Activated effector memory CD4-positive, alpha-beta T cell treated with Interleukin-2 at 50 U/mL for 16 hours (primary cell): ENCODE data around the gene PER2.
"Not testable (repeated sequence)": the region's sequence is repeated elsewhere in the genome, so short reads cannot be mapped to it uniquely, and the experiment has no call there.

Experiments used
- DNase-seq: peaks from one replicate; pipeline ENCODE4 v3.0.0-alpha.2; 2020

PER2 gene

GRCh38 chr2:238287737-238288649 is at the start of gene PER2:
Gene PER2 (minus strand): TSS chr2:238288610. CDS start chr2:238277936, 10,674 bp downstream.
- no peak for DNase-seq

- no peak for DNase-seq
These were observed 49.4 kb upstream of the PER2 start for GRCh38 chr2:238337846-238338245.

- no peak for DNase-seq
These were observed 48.5 kb upstream of the PER2 start for GRCh38 chr2:238336793-238337444.

GRCh38 chr2:238336151-238336550 is 47.7 kb upstream of the PER2 start:
- DNase-seq = no peak

- DNase-seq = not testable (repeated sequence)
These were observed 47.2 kb upstream of the PER2 start for GRCh38 chr2:238335591-238335990.

- DNase-seq = no peak
These were observed 46.5 kb upstream of the PER2 start for GRCh38 chr2:238334885-238335284.

GRCh38 chr2:238331916-238332315 is 43.5 kb upstream of the PER2 start:
- DNase-seq = no peak

- no peak for DNase-seq
These were observed 42.0 kb upstream of the PER2 start for GRCh38 chr2:238330391-238330790.

- no peak for DNase-seq
These were observed 39.3 kb upstream of the PER2 start for GRCh38 chr2:238327751-238328150.

GRCh38 chr2:238326801-238327365 is 38.5 kb upstream of the PER2 start:
- no peak for DNase-seq

- DNase-seq = no peak
These were observed 37.3 kb upstream of the PER2 start for GRCh38 chr2:238325694-238326093.

GRCh38 chr2:238324248-238324647 is 35.8 kb upstream of the PER2 start:
- not testable (repeated sequence) for DNase-seq

GRCh38 chr2:238322001-238322411 is 33.6 kb upstream of the PER2 start:
- no peak for DNase-seq

GRCh38 chr2:238321467-238321866 is 33.1 kb upstream of the PER2 start:
- DNase-seq = no peak

GRCh38 chr2:238320648-238321281 is 32.4 kb upstream of the PER2 start:
- DNase-seq = no peak

- peak; percentile 76 for DNase-seq
These were observed 31.8 kb upstream of the PER2 start, which contains the start of gene TRAF3IP1 for GRCh38 chr2:238320246-238320647. Gene TRAF3IP1 (plus strand): TSS chr2:238320518. CDS start chr2:238320663, 145 bp downstream.

GRCh38 chr2:238315031-238315595 is 26.7 kb upstream of the PER2 start:
- DNase-seq = no peak

GRCh38 chr2:238314576-238314975 is 26.2 kb upstream of the PER2 start:
- DNase-seq = no peak

GRCh38 chr2:238313991-238314350 is 25.6 kb upstream of the PER2 start:
- no peak for DNase-seq

- DNase-seq = no peak
These were observed 25.0 kb upstream of the PER2 start for GRCh38 chr2:238313289-238313990.

- DNase-seq = not testable (repeated sequence)
These were observed 22.3 kb upstream of the PER2 start for GRCh38 chr2:238310721-238311120.

GRCh38 chr2:238308177-238308576 is 19.8 kb upstream of the PER2 start:
- no peak for DNase-seq
